HCT116 (cell line): ENCODE measurements around the gene INTS6. TPM values are rescaled to one million over a fixed set of nuclear protein-coding genes. Genes with fewer than 3 reads are reported as not detected.

Experiments
- ATAC-seq: fragments of 200-7000 bp; cut with Tn5 transposase; 2 replicates; pipeline ENCODE4 v1.9.1; 2020; ENCODE audit warnings: mild to moderate bottlenecking, moderate library complexity
- BruUV-seq: library from RNA; stranded (reverse); fragments of 400-500 nt; replicated peaks from 2 replicates; lab custom pipeline; 2021; lab: Mats Ljungman, UMichigan
- CTCF ChIA-PET: fragments of 300-600 bp; sonication (Branson Sonifier 250); formaldehyde crosslinking; loops from one replicate; lab custom pipeline; 2021; ENCODE audit warnings: antibody characterized with exemption; lab: Charles Lee
- POLR2A ChIA-PET: fragments of 300-600, 350-600 bp; sonication (Branson Sonifier 250); formaldehyde crosslinking; loops from one replicate; lab custom pipeline; 2021; ENCODE audit warnings: antibody characterized with exemption; lab: Charles Lee
- RAD21 ChIA-PET, 2 experiments: fragments of 300-600 bp; sonication (Branson Sonifier 250); formaldehyde crosslinking; loops; one replicate each; lab custom pipeline; 2023; ENCODE audit warnings: low total read pairs in 2 of 2; ENCODE audit not compliant: uncharacterized antibody in 2 of 2, unreplicated experiment in 2 of 2, low non-redundant PET in 1 of 2; lab: Charles Lee
- DNase-seq: peaks from one replicate; pipeline ENCODE4 v3.0.0-alpha.2; 2010; ENCODE audit warnings: low read depth, low spot score
- H2AFZ ChIP-seq: fragments of 200-600 bp; shearing (Covaris generic), sonication (generic); 2 replicates; pipeline ENCODE4 v1.6.1; 2017; ENCODE audit warnings: low read depth, mixed run types, mixed read lengths, antibody characterized with exemption, low read length; ENCODE audit not compliant: poor library complexity, severe bottlenecking
- H3K27ac ChIP-seq: 2 replicates; pipeline ENCODE4 v1.5.1; 2012; ENCODE audit warnings: low read depth, low read length
- H3K27me3 ChIP-seq: fragments of 200-600 bp; sonication (generic); 2 replicates; pipeline ENCODE4 v1.6.1; 2016; ENCODE audit warnings: mixed run types, low read length, mixed read lengths; ENCODE audit not compliant: insufficient read depth
- H3K36me3 ChIP-seq, 2 experiments: fragments of 200-500 bp in 1 of 2; fragments of 200-600 bp in 1 of 2; sonication (Bioruptor generic) in 1 of 2; sonication (generic) in 1 of 2; 2 replicates each; pipeline versions ENCODE4 v1.5.1 to v1.6.1; 2014 to 2016; ENCODE audit warnings: low read length in 2 of 2, inconsistent platforms in 1 of 2, mixed read lengths in 1 of 2, mixed run types in 1 of 2; ENCODE audit not compliant: insufficient read depth in 2 of 2, control insufficient read depth in 1 of 2
- H3K4me1 ChIP-seq, 2 experiments: fragments of 200-600 bp in 1 of 2; sonication (generic) in 1 of 2; 2 replicates each; pipeline versions ENCODE4 v1.5.1 to v1.6.1; 2012 to 2017; ENCODE audit warnings: low read length in 2 of 2, inconsistent platforms in 1 of 2, mild to moderate bottlenecking in 1 of 2, mixed read lengths in 1 of 2, mixed run types in 1 of 2, moderate library complexity in 1 of 2; ENCODE audit not compliant: insufficient read depth in 2 of 2, control insufficient read depth in 1 of 2
- H3K4me2 ChIP-seq: fragments of 200-600 bp; sonication (generic); 2 replicates; pipeline ENCODE4 v1.6.1; 2017; ENCODE audit warnings: mixed run types, low read length, mixed read lengths
- H3K4me3 ChIP-seq, 2 experiments: fragments of 200-600 bp in 1 of 2; sonication (generic) in 1 of 2; replicated peaks in 1 of 2; 2 replicates each; pipeline ENCODE4 v1.5.1; 2011 to 2016; ENCODE audit warnings: low read length in 2 of 2, control low read depth in 1 of 2, low read depth in 1 of 2, mild to moderate bottlenecking in 1 of 2, mixed read lengths in 1 of 2, mixed run types in 1 of 2
- H3K79me2 ChIP-seq: fragments of 200-600 bp; sonication (generic); 2 replicates; pipeline ENCODE4 v1.6.1; 2017; ENCODE audit warnings: mild to moderate bottlenecking, mixed run types, low read length, moderate library complexity, mixed read lengths; ENCODE audit not compliant: insufficient read depth
- H3K9ac ChIP-seq: fragments of 200-600 bp; sonication (generic); 2 replicates; pipeline ENCODE4 v1.6.1; 2016; ENCODE audit warnings: low read length, mixed read lengths
- H3K9me2 ChIP-seq: fragments of 200-600 bp; sonication (generic), shearing (Covaris generic); 2 replicates; pipeline ENCODE4 v1.6.1; 2017; ENCODE audit warnings: mixed run types, mild to moderate bottlenecking, moderate library complexity; ENCODE audit not compliant: insufficient read depth
- H3K9me3 ChIP-seq, 2 experiments: fragments of 200-500 bp in 1 of 2; fragments of 200-600 bp in 1 of 2; sonication (Bioruptor generic) in 1 of 2; sonication (generic) in 1 of 2; 2 replicates each; pipeline ENCODE4 v1.6.1; 2014 to 2017; ENCODE audit warnings: low read length in 2 of 2, mixed read lengths in 2 of 2, inconsistent platforms in 1 of 2, low read depth in 1 of 2, mild to moderate bottlenecking in 1 of 2, mixed run types in 1 of 2, moderate library complexity in 1 of 2; ENCODE audit not compliant: control insufficient read depth in 1 of 2, insufficient read depth in 1 of 2
- H4K20me1 ChIP-seq: fragments of 200-600 bp; sonication (generic), shearing (Covaris generic); 2 replicates; pipeline ENCODE4 v1.6.1; 2017; ENCODE audit warnings: mixed run types, mild to moderate bottlenecking, moderate library complexity; ENCODE audit not compliant: insufficient read depth
- EGR1 ChIP-seq: IDR thresholded peaks from 2 replicates; pipeline ENCODE4 v1.6.1; 2012; ENCODE audit warnings: low read depth
- EZH2phosphoT487 ChIP-seq: fragments of 200-600 bp; IDR thresholded peaks from 2 replicates; pipeline ENCODE4 v1.6.1; 2018; ENCODE audit warnings: antibody characterized with exemption, borderline replicate concordance
- FOSL1 ChIP-seq: IDR thresholded peaks from 2 replicates; pipeline ENCODE4 v1.6.1; 2012; ENCODE audit warnings: low read depth
- JUND ChIP-seq: IDR thresholded peaks from 2 replicates; pipeline ENCODE4 v1.6.1; 2012
- POLR2A ChIP-seq: IDR thresholded peaks from 2 replicates; pipeline ENCODE4 v1.7.0; 2011; ENCODE audit warnings: borderline replicate concordance; ENCODE audit not compliant: insufficient read depth, insufficient read length; ENCODE audit errors: extremely low read depth
- RAD21 ChIP-seq: IDR thresholded peaks from 2 replicates; pipeline ENCODE4 v1.6.1; 2012; ENCODE audit warnings: low read depth, mild to moderate bottlenecking
- REST ChIP-seq: IDR thresholded peaks from 2 replicates; pipeline ENCODE4 v1.6.1; 2012; ENCODE audit warnings: low read depth
- SIN3A ChIP-seq: IDR thresholded peaks from 2 replicates; pipeline ENCODE4 v1.6.1; 2012; ENCODE audit warnings: low read depth
- TCF7L2 ChIP-seq: IDR thresholded peaks from 2 replicates; pipeline ENCODE4 v1.7.0; 2011; ENCODE audit warnings: borderline replicate concordance, inconsistent platforms; ENCODE audit not compliant: insufficient read depth, insufficient read length; ENCODE audit errors: extremely low read depth
- ZBTB33 ChIP-seq: IDR thresholded peaks from 2 replicates; pipeline ENCODE4 v1.6.1; 2011; ENCODE audit warnings: mild to moderate bottlenecking, low read length, moderate library complexity; ENCODE audit not compliant: insufficient replicate concordance; ENCODE audit errors: extremely low read depth
- ZFX ChIP-seq: fragments of 450-650 bp; IDR thresholded peaks from 2 replicates; pipeline ENCODE4 v1.6.1; 2017
- ZNF274 ChIP-seq: fragments of 200-500 bp; sonication (Bioruptor generic); IDR thresholded peaks from 2 replicates; pipeline ENCODE4 v1.6.1; 2014; ENCODE audit warnings: mild to moderate bottlenecking, low read depth, low read length, inconsistent platforms
- intact Hi-C: fragments of 100-400 bp; cut with micrococcal nuclease; formaldehyde crosslinking; loops from 2 replicates; pipeline ENCODE4 v1.10.0; 2022
- total RNA-seq: library from RNA; stranded (reverse); gene quantifications from one replicate; pipeline ENCODE4 v1.2.1, GENCODE V29; 2021; ENCODE audit not compliant: unreplicated experiment
- TF ChIP-seq, protein P1 (sequence below): IDR thresholded peaks from 2 replicates; pipeline ENCODE4 v1.6.1; 2012

Gene INTS6
- total RNA-seq, 1 experiment from 2014 or later, result 44.7 TPM

GRCh38 chr13:51453959-51454703, 1.3 kb upstream of the INTS6 start:
- TSS peak; percentile 79 for BruUV-seq
- no peak overlapping the region for H2AFZ ChIP-seq
- CTCF ChIA-PET, result interaction anchor here (1.1 to 1.3 kb wide), 2 partner anchors 8 to 344 kb away, joined by 4 read pairs; no protein-coding TSS in a partner anchor
- H3K9ac ChIP-seq, result peak overlapping the region; percentile 85
- no peaks in the 10 kb centered on the region for H3K9me2 ChIP-seq
- no peak for DNase-seq
- RAD21 ChIA-PET, result no interaction called here
- peaks cover 0 to 3% of the 10 kb centered on the region in 2 experiments; a peak in 2 of 4 replicates for H3K9me3 ChIP-seq
- TF ChIP-seq, protein P1, sequence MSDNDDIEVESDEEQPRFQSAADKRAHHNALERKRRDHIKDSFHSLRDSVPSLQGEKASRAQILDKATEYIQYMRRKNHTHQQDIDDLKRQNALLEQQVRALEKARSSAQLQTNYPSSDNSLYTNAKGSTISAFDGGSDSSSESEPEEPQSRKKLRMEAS, result no peak
- TF ChIP-seq EZH2phosphoT487 (no peak), REST (no peak), POLR2A (no peak), FOSL1 (no peak), JUND (no peak), RAD21 (no peak), ZNF274 (no peak), ZFX (no peak), ZBTB33 (no peak), EGR1 (no peak), TCF7L2 (no peak), SIN3A (no peak)
- TF ChIP-seq, all 23 proteins: peak for 0
- H4K20me1 ChIP-seq, result no peaks in the 10 kb centered on the region
- peaks cover 12 to 27% of the 10 kb centered on the region in 2 experiments for H3K36me3 ChIP-seq
- intact Hi-C loops, result loop anchor here (1.0 to 5.0 kb wide), 3 partner anchors 130 to 349 kb away; partner anchors contain the start of gene WDFY2
- POLR2A ChIA-PET, result interaction anchor here (1.0 to 1.3 kb wide), 4 partner anchors 13 to 344 kb away, joined by 3 to 14 read pairs (median 8); no protein-coding TSS in a partner anchor
- no peak for ATAC-seq
- H3K4me3 ChIP-seq, result peak overlapping the region; percentile 78 to 86
- no peaks in the 10 kb centered on the region for H3K27me3 ChIP-seq
- peaks cover 16% of the 10 kb centered on the region for H3K79me2 ChIP-seq
- H3K4me1 ChIP-seq, result peaks cover 6 to 15% of the 10 kb centered on the region in 2 experiments; a peak in 3 of 4 replicates
- peak overlapping the region; percentile 71 for H3K4me2 ChIP-seq
- peak overlapping the region; percentile 92 for H3K27ac ChIP-seq
